ENCODE results near the gene SOD1.

DNA sequence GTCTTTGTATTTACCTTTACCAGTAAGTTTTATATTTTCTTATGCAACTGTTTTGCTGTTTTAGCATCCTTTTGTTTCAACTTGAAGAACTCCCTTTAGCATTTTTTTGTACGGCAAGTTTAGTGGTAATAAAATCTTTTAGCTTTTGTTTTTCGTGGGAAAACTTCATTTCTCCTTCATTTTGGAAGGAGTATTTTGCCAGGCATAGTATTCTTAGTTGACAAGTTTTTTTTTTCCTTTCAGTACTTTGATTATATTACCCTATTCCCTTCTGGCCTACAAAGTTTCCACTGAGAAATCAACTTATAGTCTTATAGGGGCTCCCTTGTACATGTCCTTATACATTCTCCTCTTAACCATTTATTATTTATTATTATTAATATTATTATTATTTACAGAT lies 22.6 kb upstream of the SOD1 start:
- TF ChIP-seq, protein P1, sequence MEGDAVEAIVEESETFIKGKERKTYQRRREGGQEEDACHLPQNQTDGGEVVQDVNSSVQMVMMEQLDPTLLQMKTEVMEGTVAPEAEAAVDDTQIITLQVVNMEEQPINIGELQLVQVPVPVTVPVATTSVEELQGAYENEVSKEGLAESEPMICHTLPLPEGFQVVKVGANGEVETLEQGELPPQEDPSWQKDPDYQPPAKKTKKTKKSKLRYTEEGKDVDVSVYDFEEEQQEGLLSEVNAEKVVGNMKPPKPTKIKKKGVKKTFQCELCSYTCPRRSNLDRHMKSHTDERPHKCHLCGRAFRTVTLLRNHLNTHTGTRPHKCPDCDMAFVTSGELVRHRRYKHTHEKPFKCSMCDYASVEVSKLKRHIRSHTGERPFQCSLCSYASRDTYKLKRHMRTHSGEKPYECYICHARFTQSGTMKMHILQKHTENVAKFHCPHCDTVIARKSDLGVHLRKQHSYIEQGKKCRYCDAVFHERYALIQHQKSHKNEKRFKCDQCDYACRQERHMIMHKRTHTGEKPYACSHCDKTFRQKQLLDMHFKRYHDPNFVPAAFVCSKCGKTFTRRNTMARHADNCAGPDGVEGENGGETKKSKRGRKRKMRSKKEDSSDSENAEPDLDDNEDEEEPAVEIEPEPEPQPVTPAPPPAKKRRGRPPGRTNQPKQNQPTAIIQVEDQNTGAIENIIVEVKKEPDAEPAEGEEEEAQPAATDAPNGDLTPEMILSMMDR (IDR thresholded peaks at IDR 0.05), result no peak
- no peak for TF ChIP-seq POLR2A (IDR thresholded peaks at IDR 0.05)

Data from vagina (tissue), 2 donors.